Ovary (tissue), 9 donors: ENCODE data around the gene SETBP1. TPM values are rescaled to one million over a fixed set of nuclear protein-coding genes. Genes with fewer than 3 reads are reported as not detected.

Experiments
- DNase-seq, 5 donors: peaks; one replicate each; pipeline ENCODE4 v3.0.0-alpha.2; 2019 to 2020
- H3K27ac ChIP-seq, 2 donors: fragments of 200-600 bp; one replicate each; pipeline versions ENCODE4 v1.5.1 to v1.8.0; 2019 to 2022
- H3K27me3 ChIP-seq: fragments of 200-600 bp; one replicate; pipeline ENCODE4 v1.8.0; 2022
- H3K36me3 ChIP-seq: fragments of 200-600 bp; sonication (generic); one replicate; pipeline ENCODE4 v1.5.1; 2019
- H3K4me1 ChIP-seq: one replicate; pipeline ENCODE4 v1.8.1; 2013; ENCODE audit warnings: mild to moderate bottlenecking, moderate library complexity; ENCODE audit not compliant: insufficient read depth
- H3K4me3 ChIP-seq: fragments of 200-600 bp; sonication (generic); one replicate; pipeline ENCODE4 v1.5.1; 2017
- H3K9me3 ChIP-seq, 2 donors: fragments of 200-600 bp in 1 of 2; sonication (generic) in 1 of 2; one replicate each; pipeline versions ENCODE4 v1.5.1 to v1.8.1; 2013 to 2019; ENCODE audit warnings: mild to moderate bottlenecking in 1 of 2, moderate library complexity in 1 of 2
- EP300 ChIP-seq: sonication (generic); formaldehyde crosslinking; IDR thresholded peaks from one replicate; pipeline ENCODE4 v1.6.1; 2017; ENCODE audit warnings: antibody characterized with exemption
- POLR2A ChIP-seq: fragments of 450-650 bp; IDR thresholded peaks from one replicate; pipeline ENCODE4 v1.6.1; 2017; ENCODE audit warnings: antibody characterized with exemption, mild to moderate bottlenecking, moderate library complexity
- WGBS, 3 donors: extraction: QIAGEN DNeasy Blood & Tissue Kit in 1 of 3; methylation state at CpG; one replicate each; pipeline versions ENCODE4 v1.1.5 to v1.1.7; 2013 to 2017; 5-methylcytosine and 5-hydroxymethylcytosine counted together
- intact Hi-C, 4 donors: fragments of 100-400 bp; cut with DNase I; formaldehyde crosslinking; loops; one replicate each; pipeline versions ENCODE4 v1.11.0 to v1.15.1; 2022 to 2023
- polyA plus RNA-seq, 2 donors: library from polyadenylated mRNA; stranded (reverse); fragments of 200-250 nt in 1 of 2; fragments of 350-450 nt in 1 of 2; fragmentation: Illumina TruSeq in 1 of 2; extraction: RNeasy Lipid Tissue Mini Kit (QIAGEN cat#74804) in 1 of 2; gene quantifications; one replicate each; pipeline ENCODE4 v1.2.3, GENCODE V29; 2013 to 2014
- total RNA-seq, 7 donors: library from RNA; depleted of rRNA in 2 of 7; stranded (reverse); fragments of >200 nt in 2 of 7; fragmentation: NEBNext Ultra II Directional in 3 of 7; extraction: Animal tissue kit (Norgen Biotek cat#: 25700) in 3 of 7; gene quantifications; one replicate each; pipeline versions ENCODE4 v1.1.0 to v1.2.4, GENCODE V29; 2016 to 2023
- TF ChIP-seq, protein P1 (sequence below), 3 donors: fragments of 450-650 bp in 2 of 3; fragments of 200-600 bp in 1 of 3; IDR thresholded peaks; one replicate each; pipeline versions ENCODE4 v1.5.1 to v1.8.0; 2016 to 2022; ENCODE audit warnings: antibody characterized with exemption in 3 of 3, mild to moderate bottlenecking in 1 of 3
- donor health status: DM: no; HTN: no; CAD: no; lungs with moderate emphysema.
- donor health status: DM: no; HTN: no; CAD: no.
- donor health status: Bipolar disorder and iron deficiency.
- donor health status: DM: yes; HTN: yes; CAD: no.
- donor health status: DM: no; HTN: no; CAD: no.
- donor health status: DM: yes; HTN: yes; CAD: no.

Gene SETBP1
- total and polyA plus RNA-seq, 9 donors, result 7.8 to 53.7 (median 28.4) TPM

GRCh38 chr18:44937960-44938719 is 257.5 kb downstream of the SETBP1 start:
- DNase-seq, result no peak
- peaks cover 5% of the 10 kb centered on the region for H3K4me1 ChIP-seq
- H3K9me3 ChIP-seq, result no peaks in the 10 kb centered on the region
- intact Hi-C loops, result no loop called here
- H3K27me3 ChIP-seq, result no peaks in the 10 kb centered on the region
- WGBS, 3 donors, result 47 to 57% (median 54%) methylated on average over 12 of the region's 12 CpGs
- no peaks in the 10 kb centered on the region for H3K36me3 ChIP-seq
- H3K4me3 ChIP-seq, result no peak overlapping the region
- H3K27ac ChIP-seq, result no peak overlapping the region
- TF ChIP-seq EP300 (no peak), POLR2A (no peak)
- TF ChIP-seq, protein P1, sequence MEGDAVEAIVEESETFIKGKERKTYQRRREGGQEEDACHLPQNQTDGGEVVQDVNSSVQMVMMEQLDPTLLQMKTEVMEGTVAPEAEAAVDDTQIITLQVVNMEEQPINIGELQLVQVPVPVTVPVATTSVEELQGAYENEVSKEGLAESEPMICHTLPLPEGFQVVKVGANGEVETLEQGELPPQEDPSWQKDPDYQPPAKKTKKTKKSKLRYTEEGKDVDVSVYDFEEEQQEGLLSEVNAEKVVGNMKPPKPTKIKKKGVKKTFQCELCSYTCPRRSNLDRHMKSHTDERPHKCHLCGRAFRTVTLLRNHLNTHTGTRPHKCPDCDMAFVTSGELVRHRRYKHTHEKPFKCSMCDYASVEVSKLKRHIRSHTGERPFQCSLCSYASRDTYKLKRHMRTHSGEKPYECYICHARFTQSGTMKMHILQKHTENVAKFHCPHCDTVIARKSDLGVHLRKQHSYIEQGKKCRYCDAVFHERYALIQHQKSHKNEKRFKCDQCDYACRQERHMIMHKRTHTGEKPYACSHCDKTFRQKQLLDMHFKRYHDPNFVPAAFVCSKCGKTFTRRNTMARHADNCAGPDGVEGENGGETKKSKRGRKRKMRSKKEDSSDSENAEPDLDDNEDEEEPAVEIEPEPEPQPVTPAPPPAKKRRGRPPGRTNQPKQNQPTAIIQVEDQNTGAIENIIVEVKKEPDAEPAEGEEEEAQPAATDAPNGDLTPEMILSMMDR (IDR thresholded peaks at IDR 0.05), result no peak

GRCh38 chr18:44938720-44939665 is 258.3 kb downstream of the SETBP1 start:
- Histone ChIP-seq H3K4me3 (no peak overlapping the region), H3K27ac (no peak overlapping the region), H3K9me3 (no peaks in the 10 kb centered on the region), H3K36me3 (no peaks in the 10 kb centered on the region), H3K27me3 (no peaks in the 10 kb centered on the region), H3K4me1 (peaks cover 8% of the 10 kb centered on the region)
- no peak for DNase-seq
- intact Hi-C loops, result no loop called here
- WGBS, 3 donors, result 76 to 81% (median 76%) methylated on average over 5 of the region's 5 CpGs
- TF ChIP-seq, protein P1 (IDR thresholded peaks at IDR 0.05), result no peak
- TF ChIP-seq POLR2A (no peak), EP300 (no peak)

DNA sequence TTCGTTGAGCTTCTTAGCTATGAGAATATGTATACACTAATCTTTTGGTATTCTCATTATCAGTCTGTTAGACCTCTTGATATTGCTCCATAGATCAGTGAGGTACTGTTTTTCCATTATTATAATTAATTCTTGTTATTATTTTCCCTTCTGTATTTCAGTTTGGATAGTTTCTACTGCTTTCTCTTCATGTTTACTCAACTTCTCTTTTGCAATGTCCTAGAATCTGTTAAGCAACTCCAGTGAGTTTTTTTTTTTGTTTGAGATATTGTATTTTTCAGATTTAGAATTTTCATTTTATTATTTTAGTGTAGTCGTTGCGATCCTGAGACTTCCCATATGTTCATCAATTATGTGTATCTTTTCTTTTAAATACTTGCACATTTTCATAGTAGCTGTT is 260.8 kb downstream of the SETBP1 start:
- Histone ChIP-seq H3K27me3 (no peaks in the 10 kb centered on the region), H3K4me3 (no peak overlapping the region), H3K9me3 (no peaks in the 10 kb centered on the region), H3K4me1 (peaks cover 10% of the 10 kb centered on the region), H3K36me3 (no peaks in the 10 kb centered on the region), H3K27ac (no peak overlapping the region)
- intact Hi-C loops, result no loop called here
- 84 to 89% (median 88%) methylated on average over 3 of the region's 3 CpGs for WGBS, 3 donors
- no peak for DNase-seq
- TF ChIP-seq EP300, result no peak
- no peak for TF ChIP-seq POLR2A
- TF ChIP-seq, protein P1 (IDR thresholded peaks at IDR 0.05), result no peak

GRCh38 chr18:44942073-44942472 is 261.4 kb downstream of the SETBP1 start:
- no peak overlapping the region for H3K4me3 ChIP-seq
- H3K9me3 ChIP-seq, result no peaks in the 10 kb centered on the region
- WGBS, 3 donors, result 82 to 87% (median 83%) methylated on average over 2 of the region's 2 CpGs
- H3K27ac ChIP-seq, result no peak overlapping the region
- no peaks in the 10 kb centered on the region for H3K36me3 ChIP-seq
- H3K27me3 ChIP-seq, result no peaks in the 10 kb centered on the region
- peaks cover 9% of the 10 kb centered on the region for H3K4me1 ChIP-seq
- DNase-seq, result no peak
- TF ChIP-seq EP300 (no peak), POLR2A (no peak)
- TF ChIP-seq, protein P1 (IDR thresholded peaks at IDR 0.05), result no peak
- intact Hi-C loops, result no loop called here
